IMR-90 (cell line): ENCODE data around the gene TBL3.

Experiments
- BHLHE40 ChIP-seq: fragments of 150-350 bp; IDR thresholded peaks from 2 replicates; pipeline ENCODE4 v1.6.1; 2016; ENCODE audit warnings: mild to moderate bottlenecking, low read depth, low read length
- CHD1 ChIP-seq: IDR thresholded peaks from 2 replicates; pipeline ENCODE4 v1.6.1; 2012; ENCODE audit warnings: low read depth, low read length, improper control_type of control experiment
- CTCF ChIP-seq: conservative IDR thresholded peaks from 2 replicates; pipeline ENCODE4 v1.5.1; 2012; ENCODE audit warnings: mild to moderate bottlenecking, low read depth, low read length, improper control_type of control experiment
- ELK1 ChIP-seq: fragments of 150-350 bp; IDR thresholded peaks from 2 replicates; pipeline ENCODE4 v1.6.1; 2016; ENCODE audit warnings: low read depth, mild to moderate bottlenecking, low read length, moderate library complexity, borderline replicate concordance
- FOS ChIP-seq: fragments of 150-350 bp; IDR thresholded peaks from 2 replicates; pipeline ENCODE4 v1.6.1; 2016; ENCODE audit warnings: low read depth, low read length
- MAZ ChIP-seq: IDR thresholded peaks from 2 replicates; pipeline ENCODE4 v1.6.1; 2012; ENCODE audit warnings: low read depth, mild to moderate bottlenecking, low read length, improper control_type of control experiment, moderate library complexity, borderline replicate concordance
- MXI1 ChIP-seq: IDR thresholded peaks from 2 replicates; pipeline ENCODE4 v1.6.1; 2012; ENCODE audit warnings: low read depth, mild to moderate bottlenecking, low read length, moderate library complexity, borderline replicate concordance
- POLR2A ChIP-seq: IDR thresholded peaks from 2 replicates; pipeline ENCODE4 v1.6.1; 2012; ENCODE audit warnings: mild to moderate bottlenecking, low read depth, low read length
- RAD21 ChIP-seq: IDR thresholded peaks from 2 replicates; pipeline ENCODE4 v1.6.1; 2012; ENCODE audit warnings: low read length, improper control_type of control experiment
- RCOR1 ChIP-seq: IDR thresholded peaks from 2 replicates; pipeline ENCODE4 v1.6.1; 2012; ENCODE audit warnings: mild to moderate bottlenecking, low read length, improper control_type of control experiment; ENCODE audit not compliant: insufficient replicate concordance
- SMC3 ChIP-seq: fragments of 150-350 bp; IDR thresholded peaks from 2 replicates; pipeline ENCODE4 v1.6.1; 2016; ENCODE audit warnings: low read depth, mild to moderate bottlenecking, antibody characterized with exemption, low read length, moderate library complexity
- USF2 ChIP-seq: fragments of 150-350 bp; IDR thresholded peaks from 2 replicates; pipeline ENCODE4 v1.6.1; 2017; ENCODE audit warnings: mild to moderate bottlenecking, antibody characterized with exemption, low read length, low read depth

- TF ChIP-seq CTCF, result no peak
- TF ChIP-seq SMC3, result no peak
- no peak for TF ChIP-seq RAD21
- no peak for TF ChIP-seq POLR2A
- no peak for TF ChIP-seq BHLHE40
- no peak for TF ChIP-seq FOS
- no peak for TF ChIP-seq CHD1
- no peak for TF ChIP-seq MAZ
- TF ChIP-seq ELK1, result no peak
- TF ChIP-seq USF2, result no peak
- no peak for TF ChIP-seq RCOR1
- TF ChIP-seq MXI1, result no peak
Measured at GRCh38 chr16:2006317-2006716, 34.5 kb downstream of the TBL3 start.
